Common myeloid progenitor, CD34-positive (primary cell): ENCODE measurements around the gene TMCO4.

Experiments
- CTCF ChIA-PET: fragments of 350-600 bp; sonication (Branson Sonifier 250); formaldehyde crosslinking; loops from one replicate; lab custom pipeline; 2021; ENCODE audit warnings: antibody characterized with exemption; lab: Charles Lee
- POLR2A ChIA-PET: fragments of 350-600 bp; sonication (Branson Sonifier 250); formaldehyde crosslinking; loops from one replicate; lab custom pipeline; 2021; ENCODE audit warnings: antibody characterized with exemption; lab: Charles Lee
- DNase-seq, 3 donors: peaks; one replicate each; pipeline versions ENCODE4 v3.0.0 to v3.0.0-alpha.2; 2013
- H3K27ac ChIP-seq, 2 experiments: 1 replicate in 1 of 2; 2 replicates in 1 of 2; pipeline ENCODE4 v1.7.0; 2013; ENCODE audit warnings: inconsistent platforms in 2 of 2, low read length in 2 of 2, mild to moderate bottlenecking in 2 of 2, low read depth in 1 of 2, moderate library complexity in 1 of 2; ENCODE audit not compliant: severe bottlenecking in 2 of 2, insufficient read depth in 1 of 2, poor library complexity in 1 of 2
- H3K27me3 ChIP-seq, 5 experiments: replicated peaks in 2 of 5; 1 replicate in 3 of 5; 2 replicates in 2 of 5; pipeline versions ENCODE4 v1.6.1 to v1.7.0; 2013; ENCODE audit warnings: low read length in 4 of 5, mild to moderate bottlenecking in 2 of 5, moderate library complexity in 2 of 5, inconsistent platforms in 1 of 5; ENCODE audit not compliant: insufficient read depth in 5 of 5, control insufficient read depth in 4 of 5
- H3K36me3 ChIP-seq, 4 experiments: 1 replicate in 2 of 4; 2 replicates in 2 of 4; pipeline versions ENCODE4 v1.6.1 to v1.7.0; 2013; ENCODE audit warnings: low read length in 3 of 4, control low read depth in 1 of 4, mild to moderate bottlenecking in 1 of 4; ENCODE audit not compliant: control insufficient read depth in 4 of 4, insufficient read depth in 4 of 4
- H3K4me1 ChIP-seq, 4 experiments: 1 replicate in 3 of 4; 2 replicates in 1 of 4; pipeline versions ENCODE4 v1.6.1 to v1.7.1; 2013; ENCODE audit warnings: low read length in 3 of 4, mild to moderate bottlenecking in 3 of 4, control low read depth in 1 of 4, inconsistent platforms in 1 of 4, moderate library complexity in 1 of 4; ENCODE audit not compliant: control insufficient read depth in 4 of 4, insufficient read depth in 4 of 4; ENCODE audit errors: control extremely low read depth in 1 of 4
- H3K4me3 ChIP-seq, 7 experiments: 1 replicate in 4 of 7; 2 replicates in 3 of 7; pipeline versions ENCODE4 v1.5.1 to v1.7.0; 2013; ENCODE audit warnings: mild to moderate bottlenecking in 7 of 7, low read length in 6 of 7, moderate library complexity in 6 of 7, inconsistent platforms in 2 of 7, low read depth in 2 of 7, control low read depth in 1 of 7; ENCODE audit not compliant: insufficient read depth in 4 of 7, control insufficient read depth in 1 of 7; ENCODE audit errors: extremely low read depth in 1 of 7
- H3K9me3 ChIP-seq, 5 experiments: 1 replicate in 4 of 5; 2 replicates in 1 of 5; pipeline versions ENCODE4 v1.6.1 to v1.7.1; 2013; ENCODE audit warnings: low read length in 4 of 5, mild to moderate bottlenecking in 2 of 5, inconsistent platforms in 1 of 5, low read depth in 1 of 5, moderate library complexity in 1 of 5; ENCODE audit not compliant: control insufficient read depth in 4 of 5, insufficient read depth in 2 of 5; ENCODE audit errors: control extremely low read depth in 1 of 5
- WGBS: methylation state at CpG from one replicate; pipeline ENCODE4 v1.1.5; 2013; ENCODE audit not compliant: insufficient coverage; 5-methylcytosine and 5-hydroxymethylcytosine counted together

Gene TMCO4

DNA sequence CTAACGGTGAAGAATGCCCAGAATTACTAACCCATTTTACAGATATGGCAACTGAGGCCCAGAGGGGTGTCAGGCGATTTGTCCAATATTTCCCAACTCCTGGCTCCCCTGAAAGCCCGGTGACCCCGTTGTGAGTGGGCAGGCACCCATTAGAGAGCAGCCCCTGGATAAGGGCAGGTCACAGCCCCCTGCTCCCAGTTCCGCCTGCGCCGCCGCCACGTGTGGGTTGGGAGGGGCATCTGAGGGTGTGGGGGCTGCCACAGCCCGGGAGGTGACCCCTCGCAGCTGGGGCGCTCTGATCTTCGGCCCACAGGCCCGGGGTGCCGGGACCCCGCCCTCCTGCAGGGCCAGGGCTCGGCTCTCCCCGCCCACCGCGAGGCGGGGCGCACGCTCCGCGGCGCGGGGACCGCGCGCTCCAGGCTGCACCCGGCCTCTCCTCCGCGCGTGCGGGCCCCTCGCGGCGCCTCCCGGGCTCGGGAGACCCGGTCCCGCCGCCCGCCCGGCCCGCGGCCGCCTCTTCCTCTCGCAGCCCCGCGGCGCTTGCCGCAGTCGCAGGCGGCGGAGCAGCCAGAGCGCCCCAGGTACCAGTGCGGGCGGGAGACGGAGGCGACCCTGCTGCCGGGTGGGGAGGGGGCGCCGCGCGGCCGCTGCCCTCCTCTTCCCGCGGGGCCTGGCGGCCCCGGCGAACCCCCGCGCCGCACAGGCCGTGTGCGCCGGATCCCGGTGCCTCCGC, 135.1 kb downstream of the TMCO4 start, which contains the start of gene HTR6:
TSS of gene HTR6 (plus strand) at position 423 of the 733 bp plus-strand sequence. CDS start 879 bp downstream, outside the sequence.
- DNase-seq = no peak
- H3K9me3 ChIP-seq = no peaks in the 10 kb centered on the region
- 2% methylated on average over 69 of the region's 80 CpGs for WGBS
- peaks cover 3 to 79% (median 47%) of the 10 kb centered on the region in 5 experiments for H3K27me3 ChIP-seq
- H3K36me3 ChIP-seq = no peaks in the 10 kb centered on the region
- H3K27ac ChIP-seq = no peak within 1 kb of the TSS
- ChIA-PET CTCF (interaction anchor here (6.2 kb wide), 1 partner anchor 39 kb away, joined by 62 read pairs; no protein-coding TSS in a partner anchor), POLR2A (no interaction called here)
- H3K4me1 ChIP-seq = peaks cover 0 to 14% (median 11%) of the 10 kb centered on the region in 4 experiments
- H3K4me3 ChIP-seq = peak within 1 kb of the TSS; percentile 10 to 63 (median 22)

DNA sequence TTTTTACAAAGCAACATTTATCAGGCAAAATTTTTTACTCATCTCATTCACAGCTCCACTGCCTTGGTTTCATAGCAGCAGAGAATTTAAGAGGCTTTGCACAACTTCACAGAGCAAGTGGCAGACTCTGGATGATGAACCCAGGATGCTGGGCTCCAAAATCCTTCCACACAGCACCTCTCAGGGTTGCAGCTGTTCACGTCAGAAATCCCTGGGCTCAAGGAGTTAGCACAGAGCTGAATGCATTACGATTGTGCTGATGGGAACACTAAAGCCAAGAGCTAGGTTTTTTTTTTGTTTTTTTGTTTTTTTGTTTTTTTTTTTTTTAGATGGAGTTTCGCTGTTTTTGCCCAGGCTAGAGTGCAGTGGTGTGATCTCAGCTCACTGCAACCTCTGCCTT, 137.4 kb downstream of the TMCO4 start:
- no peaks in the 10 kb centered on the region for H3K9me3 ChIP-seq
- CTCF ChIA-PET = interaction anchor here (0.8 to 6.2 kb wide), 19 partner anchors 9 to 408 kb away, joined by 3 to 62 read pairs (median 4); no protein-coding TSS in a partner anchor
- H3K4me3 ChIP-seq = no peak overlapping the region
- H3K27me3 ChIP-seq = peaks cover 0 to 58% (median 34%) of the 10 kb centered on the region in 5 experiments
- H3K27ac ChIP-seq = no peak overlapping the region
- POLR2A ChIA-PET = no interaction called here
- 60% methylated on average over 1 of the region's 3 CpGs for WGBS
- peaks cover 0 to 12% (median 0%) of the 10 kb centered on the region in 4 experiments for H3K36me3 ChIP-seq
- no peak for DNase-seq
- peaks cover 0 to 14% (median 12%) of the 10 kb centered on the region in 4 experiments for H3K4me1 ChIP-seq

DNA sequence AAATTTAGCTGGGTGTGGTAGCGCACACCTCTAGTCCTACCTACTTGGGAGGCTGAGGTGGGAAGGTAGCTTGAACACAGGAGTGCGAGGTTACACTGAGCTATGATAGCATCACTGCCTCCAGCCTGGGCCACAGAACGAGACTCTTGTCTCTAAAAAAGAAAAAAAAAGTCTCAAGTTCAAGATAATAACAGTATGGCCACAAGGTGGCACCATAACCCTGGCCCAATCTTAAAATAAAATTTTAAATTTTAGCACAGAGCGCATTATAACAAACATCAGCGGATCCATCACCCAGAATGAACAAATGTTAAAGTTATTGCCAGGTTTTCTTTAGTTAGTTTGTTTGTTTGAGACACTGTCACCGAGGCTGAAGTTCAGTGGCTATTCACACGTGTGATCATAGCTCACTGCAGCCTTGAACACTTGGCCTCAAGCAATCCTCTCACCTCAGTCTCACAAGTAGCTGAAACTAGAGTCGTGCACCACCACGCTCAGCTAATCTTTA, 137.9 kb downstream of the TMCO4 start:
- POLR2A ChIA-PET = no interaction called here
- WGBS = 29% methylated on average over 3 of the region's 9 CpGs

DNA sequence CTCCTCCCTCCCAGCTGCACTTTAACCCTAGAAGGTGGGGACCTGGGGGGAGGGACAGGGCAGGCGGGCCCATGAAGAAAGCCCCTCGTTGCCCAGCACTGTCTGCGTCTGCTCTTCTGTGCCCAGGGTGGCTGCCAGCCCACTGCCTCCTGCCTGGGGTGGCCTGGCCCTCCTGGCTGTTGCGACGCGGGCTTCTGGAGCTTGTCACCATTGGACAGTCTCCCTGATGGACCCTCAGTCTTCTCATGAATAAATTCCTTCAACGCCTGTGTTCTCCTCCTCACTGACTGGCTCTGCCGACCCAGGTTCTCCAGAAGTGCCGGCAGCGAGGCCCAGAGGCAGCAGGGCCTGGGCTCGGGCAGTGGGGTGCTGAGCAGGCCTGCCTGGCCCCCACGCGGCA, 141.5 kb downstream of the TMCO4 start:
- Histone ChIP-seq H3K9me3 (no peaks in the 10 kb centered on the region), H3K27me3 (peaks cover 0 to 19% (median 10%) of the 10 kb centered on the region in 5 experiments), H3K36me3 (peaks cover 0 to 26% (median 2%) of the 10 kb centered on the region in 4 experiments), H3K4me1 (peaks cover 0 to 2% (median 0%) of the 10 kb centered on the region in 4 experiments), H3K27ac (no peak overlapping the region), H3K4me3 (no peak overlapping the region)
- CTCF ChIA-PET = interaction anchor here (0.6 to 6.2 kb wide), 2 partner anchors 45 to 328 kb away, joined by 3 to 62 read pairs; no protein-coding TSS in a partner anchor
- POLR2A ChIA-PET = no interaction called here
- no peak for DNase-seq
- WGBS = 98% methylated on average over 13 of the region's 13 CpGs

More for the DNA sequence above, 137.9 kb downstream of the TMCO4 start:
- CTCF ChIA-PET = interaction anchor here (0.8 to 6.2 kb wide), 21 partner anchors 8 to 407 kb away, joined by 3 to 62 read pairs (median 4); no protein-coding TSS in a partner anchor
- Histone ChIP-seq H3K4me1 (peaks cover 0 to 14% (median 12%) of the 10 kb centered on the region in 4 experiments), H3K4me3 (no peak overlapping the region), H3K36me3 (peaks cover 0 to 12% (median 0%) of the 10 kb centered on the region in 4 experiments), H3K27ac (no peak overlapping the region), H3K27me3 (peaks cover 0 to 53% (median 32%) of the 10 kb centered on the region in 5 experiments), H3K9me3 (no peaks in the 10 kb centered on the region)
- peak; percentile 59 to 83 (median 70) for DNase-seq

DNA sequence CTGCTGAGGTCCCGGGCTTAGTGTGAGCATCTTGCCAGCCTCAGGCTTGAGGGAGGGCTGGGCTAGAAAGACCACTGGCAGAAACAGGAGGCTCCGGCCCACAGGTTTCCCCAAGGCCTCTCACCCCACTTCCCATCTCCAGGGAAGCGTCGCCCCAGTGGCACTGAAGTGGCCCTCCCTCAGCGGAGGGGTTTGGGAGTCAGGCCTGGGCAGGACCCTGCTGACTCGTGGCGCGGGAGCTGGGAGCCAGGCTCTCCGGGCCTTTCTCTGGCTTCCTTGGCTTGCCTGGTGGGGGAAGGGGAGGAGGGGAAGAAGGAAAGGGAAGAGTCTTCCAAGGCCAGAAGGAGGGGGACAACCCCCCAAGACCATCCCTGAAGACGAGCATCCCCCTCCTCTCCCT, 142.2 kb downstream of the TMCO4 start:
- no peak for DNase-seq
- Histone ChIP-seq H3K4me1 (peaks cover 0 to 2% (median 0%) of the 10 kb centered on the region in 4 experiments), H3K9me3 (no peaks in the 10 kb centered on the region), H3K27ac (no peak overlapping the region), H3K27me3 (peaks cover 0 to 14% (median 4%) of the 10 kb centered on the region in 5 experiments), H3K36me3 (peaks cover 0 to 26% (median 2%) of the 10 kb centered on the region in 4 experiments), H3K4me3 (no peak overlapping the region)
- 100% methylated on average over 2 of the region's 10 CpGs for WGBS
- CTCF ChIA-PET = interaction anchor here (0.6 kb wide), 1 partner anchor 327 kb away, joined by 3 read pairs; no protein-coding TSS in a partner anchor
- POLR2A ChIA-PET = no interaction called here

DNA sequence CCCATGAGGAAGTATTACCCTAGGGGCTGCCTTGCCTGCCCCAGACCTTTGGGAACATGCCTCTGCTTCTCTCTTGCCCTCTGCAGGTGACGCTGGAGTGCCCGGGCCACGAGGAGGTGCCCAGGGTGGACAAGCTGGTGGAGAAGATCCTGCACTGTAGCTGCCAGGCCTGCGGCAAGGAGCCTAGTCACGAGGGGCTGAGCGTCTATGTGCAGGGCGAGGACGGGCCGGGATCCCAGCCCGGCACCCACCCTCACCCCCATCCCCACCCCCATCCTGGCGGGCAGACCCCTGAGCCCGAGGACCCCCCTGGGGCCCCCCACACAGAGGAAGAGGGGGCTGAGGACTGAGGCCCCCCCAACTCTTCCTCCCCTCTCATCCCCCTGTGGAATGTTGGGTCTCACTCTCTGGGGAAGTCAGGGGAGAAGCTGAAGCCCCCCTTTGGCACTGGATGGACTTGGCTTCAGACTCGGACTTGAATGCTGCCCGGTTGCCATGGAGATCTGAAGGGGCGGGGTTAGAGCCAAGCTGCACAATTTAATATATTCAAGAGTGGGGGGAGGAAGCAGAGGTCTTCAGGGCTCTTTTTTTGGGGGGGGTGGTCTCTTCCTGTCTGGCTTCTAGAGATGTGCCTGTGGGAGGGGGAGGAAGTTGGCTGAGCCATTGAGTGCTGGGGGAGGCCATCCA, 142.8 kb downstream of the TMCO4 start:
- Histone ChIP-seq H3K36me3 (peaks cover 0 to 26% (median 2%) of the 10 kb centered on the region in 4 experiments), H3K4me1 (peaks cover 0 to 2% (median 0%) of the 10 kb centered on the region in 4 experiments), H3K9me3 (no peaks in the 10 kb centered on the region), H3K27ac (no peak overlapping the region), H3K27me3 (peaks cover 0 to 10% (median 0%) of the 10 kb centered on the region in 5 experiments), H3K4me3 (no peak overlapping the region)
- POLR2A ChIA-PET = no interaction called here
- DNase-seq = no peak
- no CpG with 5 or more reads among the region's 15 CpGs for WGBS
- CTCF ChIA-PET = interaction anchor here (1.2 kb wide), 1 partner anchor 11 kb away, joined by 3 read pairs; no protein-coding TSS in a partner anchor
